Osteocyte (in vitro differentiated cells): ENCODE data around the gene RASD2. TPM values are rescaled to one million over a fixed set of nuclear protein-coding genes. Genes with fewer than 3 reads are reported as not detected.

Experiments
- DNase-seq: peaks from one replicate; pipeline ENCODE4 v3.0.0; 2021; ENCODE audit warnings: mixed read lengths; ENCODE audit not compliant: unreplicated experiment; ENCODE audit errors: extremely low spot score
- H3K27ac Mint-ChIP-seq: one replicate; pipeline ENCODE4 v1.8.0; 2021; ENCODE audit warnings: mild to moderate bottlenecking, mixed read lengths; ENCODE audit not compliant: unreplicated experiment
- H3K27me3 Mint-ChIP-seq: one replicate; pipeline ENCODE4 v1.8.0; 2021; ENCODE audit warnings: mixed read lengths; ENCODE audit not compliant: unreplicated experiment
- H3K36me3 Mint-ChIP-seq: one replicate; pipeline ENCODE4 v1.8.0; 2021; ENCODE audit warnings: mixed read lengths; ENCODE audit not compliant: unreplicated experiment
- H3K4me1 Mint-ChIP-seq: one replicate; pipeline ENCODE4 v1.8.0; 2021; ENCODE audit warnings: mixed read lengths; ENCODE audit not compliant: unreplicated experiment
- H3K4me3 Mint-ChIP-seq: one replicate; pipeline ENCODE4 v1.8.0; 2021; ENCODE audit warnings: mild to moderate bottlenecking, moderate library complexity, mixed read lengths; ENCODE audit not compliant: unreplicated experiment
- H3K9me3 Mint-ChIP-seq: one replicate; pipeline ENCODE4 v1.8.0; 2021; ENCODE audit warnings: mixed read lengths; ENCODE audit not compliant: unreplicated experiment
- total RNA-seq: library from RNA; stranded (reverse); gene quantifications from 2 replicates; pipeline ENCODE4 v1.2.1, GENCODE V29; 2021
- TF ChIP-seq, protein P1 (sequence below): fragments of 200-600 bp; sonication (generic); IDR thresholded peaks from 2 replicates; pipeline ENCODE4 v1.5.0; 2021; ENCODE audit warnings: antibody characterized with exemption, mild to moderate bottlenecking, moderate library complexity

RASD2 gene
- total RNA-seq, 1 donor from 2014 or later, result not detected

- H3K27me3 Mint-ChIP-seq, result peaks cover 29% of the 10 kb centered on the region
- no peak overlapping the region for H3K4me3 Mint-ChIP-seq
- H3K4me1 Mint-ChIP-seq, result peaks cover 24% of the 10 kb centered on the region
- no peaks in the 10 kb centered on the region for H3K36me3 Mint-ChIP-seq
- TF ChIP-seq, protein P1, sequence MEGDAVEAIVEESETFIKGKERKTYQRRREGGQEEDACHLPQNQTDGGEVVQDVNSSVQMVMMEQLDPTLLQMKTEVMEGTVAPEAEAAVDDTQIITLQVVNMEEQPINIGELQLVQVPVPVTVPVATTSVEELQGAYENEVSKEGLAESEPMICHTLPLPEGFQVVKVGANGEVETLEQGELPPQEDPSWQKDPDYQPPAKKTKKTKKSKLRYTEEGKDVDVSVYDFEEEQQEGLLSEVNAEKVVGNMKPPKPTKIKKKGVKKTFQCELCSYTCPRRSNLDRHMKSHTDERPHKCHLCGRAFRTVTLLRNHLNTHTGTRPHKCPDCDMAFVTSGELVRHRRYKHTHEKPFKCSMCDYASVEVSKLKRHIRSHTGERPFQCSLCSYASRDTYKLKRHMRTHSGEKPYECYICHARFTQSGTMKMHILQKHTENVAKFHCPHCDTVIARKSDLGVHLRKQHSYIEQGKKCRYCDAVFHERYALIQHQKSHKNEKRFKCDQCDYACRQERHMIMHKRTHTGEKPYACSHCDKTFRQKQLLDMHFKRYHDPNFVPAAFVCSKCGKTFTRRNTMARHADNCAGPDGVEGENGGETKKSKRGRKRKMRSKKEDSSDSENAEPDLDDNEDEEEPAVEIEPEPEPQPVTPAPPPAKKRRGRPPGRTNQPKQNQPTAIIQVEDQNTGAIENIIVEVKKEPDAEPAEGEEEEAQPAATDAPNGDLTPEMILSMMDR, result no peak
- H3K9me3 Mint-ChIP-seq, result no peaks in the 10 kb centered on the region
- no peak for DNase-seq
- no peak overlapping the region for H3K27ac Mint-ChIP-seq
Measured at GRCh38 chr22:35560824-35561223, 20.2 kb downstream of the RASD2 start.

DNA sequence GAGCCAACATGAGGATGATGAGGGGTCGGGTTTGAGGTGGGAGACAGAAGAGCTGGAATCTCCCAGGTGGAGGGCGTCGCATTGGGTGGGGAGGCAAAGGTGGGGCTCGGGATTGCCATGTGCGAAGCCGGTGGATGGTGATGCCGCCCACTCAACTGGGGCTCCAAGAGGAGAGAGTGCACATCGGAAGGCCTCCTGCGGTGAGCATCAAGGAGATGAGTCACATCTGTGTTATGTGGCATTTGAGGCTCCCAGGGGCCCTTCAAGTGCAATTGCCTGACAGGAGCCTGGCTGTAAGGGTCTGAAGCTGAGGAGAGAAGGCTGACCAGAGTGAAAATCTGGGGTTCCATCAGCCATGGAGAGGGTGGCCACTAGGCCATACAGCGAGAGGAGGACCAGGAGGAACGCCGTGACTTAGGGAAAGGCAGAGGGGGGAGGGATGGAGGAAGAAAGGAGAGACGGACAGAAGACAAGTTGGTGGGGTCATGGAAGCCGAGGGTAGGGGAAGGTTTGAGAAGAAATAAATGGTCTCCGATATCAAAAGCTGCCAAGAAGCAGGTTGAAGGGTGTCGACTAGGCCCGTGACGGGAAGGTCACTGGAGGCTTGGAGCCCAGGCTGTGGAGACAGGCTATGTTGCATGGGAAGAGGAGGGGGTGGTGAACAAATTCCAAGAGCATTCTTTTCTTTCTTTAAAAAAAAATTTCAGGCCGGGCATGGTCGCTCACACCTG is 21.3 kb downstream of the RASD2 start:
- Mint-ChIP-seq H3K36me3 (no peaks in the 10 kb centered on the region), H3K27me3 (peaks cover 29% of the 10 kb centered on the region), H3K9me3 (no peaks in the 10 kb centered on the region), H3K4me1 (peaks cover 27% of the 10 kb centered on the region), H3K27ac (no peak overlapping the region), H3K4me3 (no peak overlapping the region)
- TF ChIP-seq, protein P1, result no peak
- no peak for DNase-seq

DNA sequence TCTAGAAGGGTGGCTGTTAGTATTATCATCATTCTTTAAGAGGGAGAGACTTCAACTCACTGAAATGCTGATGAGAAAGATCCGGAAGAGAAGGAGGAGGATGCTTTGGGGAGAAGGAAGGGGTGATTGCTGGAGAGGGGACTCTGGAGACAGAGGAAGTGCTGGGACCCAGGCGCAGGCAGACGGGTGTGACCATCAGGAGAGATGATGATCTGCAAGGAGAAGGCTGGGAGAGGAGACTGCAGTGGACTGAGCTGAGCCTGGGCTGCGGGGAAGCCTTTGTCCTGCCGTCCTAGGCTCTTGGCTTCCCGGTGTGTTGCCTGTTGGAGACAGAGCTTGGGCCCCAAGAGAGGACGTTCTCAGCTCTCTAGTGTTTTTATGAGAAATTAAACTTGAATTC is 22.6 kb downstream of the RASD2 start:
- Mint-ChIP-seq H3K9me3 (no peaks in the 10 kb centered on the region), H3K27me3 (peaks cover 32% of the 10 kb centered on the region), H3K27ac (no peak overlapping the region), H3K36me3 (no peaks in the 10 kb centered on the region), H3K4me1 (peaks cover 27% of the 10 kb centered on the region), H3K4me3 (no peak overlapping the region)
- no peak for DNase-seq
- TF ChIP-seq, protein P1, result no peak

DNA sequence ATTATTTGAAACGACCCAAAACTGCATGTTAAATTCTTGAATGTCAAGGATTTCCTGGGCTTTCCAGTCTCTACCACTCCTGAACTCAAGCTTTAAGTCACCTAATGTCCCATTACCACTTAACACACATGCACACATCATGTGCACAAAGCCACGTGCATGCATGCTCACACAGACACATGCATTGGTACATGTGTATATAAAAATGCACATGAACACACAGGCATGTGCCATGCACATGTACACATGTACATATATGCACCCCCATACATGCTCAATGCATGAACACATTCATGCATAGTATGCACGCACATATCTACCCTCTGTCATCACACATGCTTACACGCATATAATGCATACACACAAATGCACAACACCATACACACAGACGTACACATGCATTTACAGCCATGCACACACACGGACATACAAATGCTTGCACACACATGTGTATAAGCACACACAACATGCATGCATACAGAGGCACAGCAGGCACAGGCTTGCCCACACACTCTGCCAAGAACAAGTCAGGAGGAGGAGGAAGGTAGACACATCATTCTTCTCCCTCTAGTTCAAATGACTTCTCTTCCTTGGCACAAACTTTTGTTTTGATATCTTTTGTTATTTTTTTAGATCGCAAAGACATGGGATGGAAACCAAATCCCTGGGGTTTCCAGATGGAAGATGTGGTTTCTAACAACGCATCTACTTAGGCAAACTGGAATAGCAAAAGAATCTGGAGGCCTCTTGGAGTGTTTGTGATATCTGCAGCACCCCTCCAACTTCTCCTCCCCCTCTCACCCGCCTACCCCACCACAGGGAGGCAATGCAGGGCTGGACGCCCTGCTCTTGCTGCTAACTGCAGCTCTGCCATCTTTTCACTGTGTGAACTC is 24.6 kb downstream of the RASD2 start:
- no peak for DNase-seq
- TF ChIP-seq, protein P1, result no peak
- Mint-ChIP-seq H3K4me1 (peaks cover 27% of the 10 kb centered on the region), H3K4me3 (no peak overlapping the region), H3K36me3 (no peaks in the 10 kb centered on the region), H3K9me3 (no peaks in the 10 kb centered on the region), H3K27ac (no peak overlapping the region), H3K27me3 (peaks cover 33% of the 10 kb centered on the region)
